HG03064 (cell line): ENCODE results near the gene BOD1L1.

ENCODE experiments used
- ATAC-seq: cut with Tn5 transposase; IDR thresholded peaks from one replicate; pipeline ENCODE4 v1.9.1; 2021; ENCODE audit warnings: low read depth; ENCODE audit not compliant: unreplicated experiment

BOD1L1 gene

GRCh38 chr4:13541176-13541604, 86.3 kb downstream of the BOD1L1 start:
- ATAC-seq = no peak

GRCh38 chr4:13540446-13541175, 86.9 kb downstream of the BOD1L1 start:
- no peak for ATAC-seq

- ATAC-seq = no peak
These were observed 87.7 kb downstream of the BOD1L1 start for GRCh38 chr4:13539619-13540445.

- no peak for ATAC-seq
These were observed 88.4 kb downstream of the BOD1L1 start for GRCh38 chr4:13539047-13539618.

GRCh38 chr4:13538427-13538973, 89.0 kb downstream of the BOD1L1 start:
- ATAC-seq = no peak

- no peak for ATAC-seq
These were observed 89.7 kb downstream of the BOD1L1 start for GRCh38 chr4:13537832-13538177.

GRCh38 chr4:13537011-13537831, 90.3 kb downstream of the BOD1L1 start:
- ATAC-seq = no peak

GRCh38 chr4:13536607-13537006, 90.9 kb downstream of the BOD1L1 start:
- ATAC-seq = no peak

- no peak for ATAC-seq
These were observed 91.7 kb downstream of the BOD1L1 start for GRCh38 chr4:13535708-13536361.

GRCh38 chr4:13535118-13535517, 92.4 kb downstream of the BOD1L1 start:
- ATAC-seq = no peak

GRCh38 chr4:13534344-13535063, 93.0 kb downstream of the BOD1L1 start:
- ATAC-seq = no peak

GRCh38 chr4:13533670-13534343, 93.7 kb downstream of the BOD1L1 start:
- no peak for ATAC-seq

GRCh38 chr4:13531625-13531998, 95.9 kb downstream of the BOD1L1 start:
- ATAC-seq = no peak

- no peak for ATAC-seq
These were observed 96.5 kb downstream of the BOD1L1 start for GRCh38 chr4:13530823-13531624.

- no peak for ATAC-seq
These were observed 98.2 kb downstream of the BOD1L1 start for GRCh38 chr4:13529128-13529919.

GRCh38 chr4:13528821-13529127, 98.8 kb downstream of the BOD1L1 start:
- no peak for ATAC-seq
